Stimulated activated CD4-positive, alpha-beta T cell treated with anti-CD3 and anti-CD28 coated beads, Interleukin-15, amount 100 ng/mL, for 24 hours (primary cell): ENCODE measurements around the gene KRTAP4-9.
"Not testable (repeated sequence)": the region's sequence is repeated elsewhere in the genome, so short reads cannot be mapped to it uniquely, and the experiment has no call there.

ENCODE experiments used
- DNase-seq: peaks from one replicate; pipeline ENCODE4 v3.0.0-alpha.2; 2020

KRTAP4-9 gene

GRCh38 chr17:41133880-41134735, 28.9 kb downstream of the KRTAP4-9 start:
- no peak for DNase-seq

GRCh38 chr17:41139865-41140264, 34.7 kb downstream of the KRTAP4-9 start:
- not testable (repeated sequence) for DNase-seq

GRCh38 chr17:41140360-41141131, 35.4 kb downstream of the KRTAP4-9 start, which contains the start of gene KRTAP4-6:
TSS of gene KRTAP4-6 (minus strand) at chr17:41140544. CDS start at chr17:41140487, 57 bp downstream.
- DNase-seq, result no peak

- DNase-seq, result no peak
Observed at GRCh38 chr17:41141361-41141760, 36.2 kb downstream of the KRTAP4-9 start.

- no peak for DNase-seq
Observed at GRCh38 chr17:41144846-41145245, 39.7 kb downstream of the KRTAP4-9 start.

GRCh38 chr17:41145261-41145660, 40.1 kb downstream of the KRTAP4-9 start:
- no peak for DNase-seq

GRCh38 chr17:41147531-41148204, 42.5 kb downstream of the KRTAP4-9 start:
- DNase-seq, result no peak

GRCh38 chr17:41148971-41149651, 43.9 kb downstream of the KRTAP4-9 start:
- not testable (repeated sequence) for DNase-seq

- DNase-seq, result no peak
Observed at GRCh38 chr17:41149652-41149985, 44.4 kb downstream of the KRTAP4-9 start, which contains the start of gene KRTAP4-5. TSS of gene KRTAP4-5 (minus strand) at chr17:41149825. CDS start at chr17:41149767, 58 bp downstream.

GRCh38 chr17:41150026-41150425, 44.8 kb downstream of the KRTAP4-9 start:
- DNase-seq, result no peak

GRCh38 chr17:41151525-41151924, 46.3 kb downstream of the KRTAP4-9 start:
- no peak for DNase-seq

GRCh38 chr17:41153856-41154255, 48.7 kb downstream of the KRTAP4-9 start:
- DNase-seq, result no peak
